Measurements from ENCODE around the gene LARGE1. TPM values are rescaled to one million over a fixed set of nuclear protein-coding genes. Genes with fewer than 3 reads are reported as not detected.

The LARGE1 gene
- total RNA-seq, 1 experiment from 2014 or later, result 5.8 TPM

GRCh38 chr22:33415401-33415800 is 504.9 kb downstream of the LARGE1 start:
- CTCF ChIA-PET, result no interaction called here

GRCh38 chr22:33409079-33409478 is 511.2 kb downstream of the LARGE1 start:
- POLR2A ChIA-PET, result no interaction called here
- Mint-ChIP-seq H3K36me3 (ENCODE audit: insufficient read depth, unreplicated experiment) (no peaks in the 10 kb centered on the region), H3K27ac (ENCODE audit: unreplicated experiment) (no peak overlapping the region), H3K4me1 (ENCODE audit: low read depth, unreplicated experiment) (no peaks in the 10 kb centered on the region), H3K9me3 (ENCODE audit: unreplicated experiment) (no peaks in the 10 kb centered on the region), H3K27me3 (ENCODE audit: insufficient read depth, unreplicated experiment) (no peaks in the 10 kb centered on the region), H3K4me3 (ENCODE audit: unreplicated experiment) (no peak overlapping the region)
- intact Hi-C loops (cut with micrococcal nuclease; ENCODE audit: unreplicated experiment), result no loop called here
- no peak for DNase-seq
- no peak for TF ChIP-seq CTCF (IDR thresholded peaks at IDR 0.05; ENCODE audit: insufficient read depth in 1 of 2, low read depth in 1 of 2, low read length in 1 of 2, severe bottlenecking in 1 of 2, unreplicated experiment in 1 of 2)
- no TSS peak for BruUV-seq (replicated peaks)
- no peaks in the 10 kb centered on the region for H3K27me3 ChIP-seq (replicated peaks; ENCODE audit: control insufficient read depth, insufficient read depth, low read length)
- no peaks in the 10 kb centered on the region for H3K36me3 ChIP-seq (ENCODE audit: control insufficient read depth, insufficient read depth, low read length)
- CTCF ChIA-PET, result no interaction called here
- no peak overlapping the region for H3K4me3 ChIP-seq (ENCODE audit: low read depth, low read length)
- no peaks in the 10 kb centered on the region for H3K9me3 ChIP-seq
- H3K4me1 ChIP-seq, result no peaks in the 10 kb centered on the region

More at GRCh38 chr22:33415401-33415800, 504.9 kb downstream of the LARGE1 start:
- no peak for TF ChIP-seq CTCF (IDR thresholded peaks at IDR 0.05; ENCODE audit: insufficient read depth in 1 of 2, low read depth in 1 of 2, low read length in 1 of 2, severe bottlenecking in 1 of 2, unreplicated experiment in 1 of 2)
- no peaks in the 10 kb centered on the region for H3K27me3 Mint-ChIP-seq (ENCODE audit: insufficient read depth, unreplicated experiment)
- no peaks in the 10 kb centered on the region for H3K9me3 Mint-ChIP-seq (ENCODE audit: unreplicated experiment)
- Histone ChIP-seq H3K4me1 (no peaks in the 10 kb centered on the region), H3K4me3 (ENCODE audit: low read depth, low read length) (no peak overlapping the region), H3K36me3 (ENCODE audit: control insufficient read depth, insufficient read depth, low read length) (no peaks in the 10 kb centered on the region), H3K27me3 (replicated peaks; ENCODE audit: control insufficient read depth, insufficient read depth, low read length) (no peaks in the 10 kb centered on the region), H3K9me3 (no peaks in the 10 kb centered on the region)
- intact Hi-C loops (cut with micrococcal nuclease; ENCODE audit: unreplicated experiment), result no loop called here
- no peak for DNase-seq
- H3K4me3 Mint-ChIP-seq (ENCODE audit: unreplicated experiment), result no peak overlapping the region
- H3K27ac Mint-ChIP-seq (ENCODE audit: unreplicated experiment), result no peak overlapping the region
- BruUV-seq (replicated peaks), result no TSS peak
- H3K4me1 Mint-ChIP-seq (ENCODE audit: low read depth, unreplicated experiment), result peaks cover 6% of the 10 kb centered on the region
- POLR2A ChIA-PET, result no interaction called here
- H3K36me3 Mint-ChIP-seq (ENCODE audit: insufficient read depth, unreplicated experiment), result no peaks in the 10 kb centered on the region

GRCh38 chr22:33405194-33405593 is 515.1 kb downstream of the LARGE1 start:
- H3K4me3 ChIP-seq (ENCODE audit: low read depth, low read length), result no peak overlapping the region
- ChIA-PET CTCF (no interaction called here), POLR2A (interaction anchor here (0.5 kb wide), 1 partner anchor 50 kb away, joined by 3 read pairs; no protein-coding TSS in a partner anchor)
- Mint-ChIP-seq H3K27ac (ENCODE audit: unreplicated experiment) (no peak overlapping the region), H3K36me3 (ENCODE audit: insufficient read depth, unreplicated experiment) (no peaks in the 10 kb centered on the region), H3K27me3 (ENCODE audit: insufficient read depth, unreplicated experiment) (no peaks in the 10 kb centered on the region), H3K9me3 (ENCODE audit: unreplicated experiment) (no peaks in the 10 kb centered on the region), H3K4me1 (ENCODE audit: low read depth, unreplicated experiment) (no peaks in the 10 kb centered on the region), H3K4me3 (ENCODE audit: unreplicated experiment) (no peak overlapping the region)
- H3K9me3 ChIP-seq, result no peaks in the 10 kb centered on the region
- TF ChIP-seq CTCF (IDR thresholded peaks at IDR 0.05; ENCODE audit: insufficient read depth in 1 of 2, low read depth in 1 of 2, low read length in 1 of 2, severe bottlenecking in 1 of 2, unreplicated experiment in 1 of 2), result no peak
- no peaks in the 10 kb centered on the region for H3K36me3 ChIP-seq (ENCODE audit: control insufficient read depth, insufficient read depth, low read length)
- no peak for DNase-seq
- no peaks in the 10 kb centered on the region for H3K4me1 ChIP-seq
- BruUV-seq (replicated peaks), result no TSS peak
- intact Hi-C loops (cut with micrococcal nuclease; ENCODE audit: unreplicated experiment), result no loop called here
- no peaks in the 10 kb centered on the region for H3K27me3 ChIP-seq (replicated peaks; ENCODE audit: control insufficient read depth, insufficient read depth, low read length)
